D721Med (cell line): ENCODE measurements around the gene EXT2.

Experiments used
- DNase-seq: peaks from one replicate; pipeline ENCODE4 v3.0.0; 2011; ENCODE audit warnings: low spot score; ENCODE audit not compliant: insufficient read length
- FAIRE-seq: peaks from 2 replicates; lab custom pipeline; 2011; peaks lifted over from hg19 to GRCh38; lab: Jason Lieb, UNC
- TF ChIP-seq, protein P1 (sequence below): IDR thresholded peaks from 2 replicates; pipeline ENCODE4 v1.5.1; 2012; ENCODE audit warnings: mild to moderate bottlenecking, control low read depth; ENCODE audit not compliant: insufficient read depth; ENCODE audit errors: missing control alignments

The EXT2 gene

DNA sequence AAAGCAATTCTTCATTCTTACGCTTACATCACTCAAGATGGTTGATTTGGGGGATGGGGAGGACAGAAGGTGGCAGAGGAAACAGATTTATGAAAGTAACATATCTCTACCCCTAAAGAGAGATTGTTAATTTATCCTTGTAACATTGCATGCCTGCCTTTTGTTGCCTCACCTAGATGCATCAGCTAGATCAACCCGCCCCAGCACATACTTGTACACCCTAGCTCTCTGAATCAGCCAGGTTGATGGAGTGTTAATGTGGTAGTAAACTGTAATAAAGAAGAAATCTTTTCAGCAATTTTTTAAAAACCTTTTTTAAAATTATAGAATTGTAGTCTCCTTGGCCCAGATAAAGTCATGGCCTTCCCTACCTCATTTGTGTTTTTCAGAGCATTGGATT is 51.5 kb downstream of the EXT2 start:
- no peak for DNase-seq
- TF ChIP-seq, protein P1, sequence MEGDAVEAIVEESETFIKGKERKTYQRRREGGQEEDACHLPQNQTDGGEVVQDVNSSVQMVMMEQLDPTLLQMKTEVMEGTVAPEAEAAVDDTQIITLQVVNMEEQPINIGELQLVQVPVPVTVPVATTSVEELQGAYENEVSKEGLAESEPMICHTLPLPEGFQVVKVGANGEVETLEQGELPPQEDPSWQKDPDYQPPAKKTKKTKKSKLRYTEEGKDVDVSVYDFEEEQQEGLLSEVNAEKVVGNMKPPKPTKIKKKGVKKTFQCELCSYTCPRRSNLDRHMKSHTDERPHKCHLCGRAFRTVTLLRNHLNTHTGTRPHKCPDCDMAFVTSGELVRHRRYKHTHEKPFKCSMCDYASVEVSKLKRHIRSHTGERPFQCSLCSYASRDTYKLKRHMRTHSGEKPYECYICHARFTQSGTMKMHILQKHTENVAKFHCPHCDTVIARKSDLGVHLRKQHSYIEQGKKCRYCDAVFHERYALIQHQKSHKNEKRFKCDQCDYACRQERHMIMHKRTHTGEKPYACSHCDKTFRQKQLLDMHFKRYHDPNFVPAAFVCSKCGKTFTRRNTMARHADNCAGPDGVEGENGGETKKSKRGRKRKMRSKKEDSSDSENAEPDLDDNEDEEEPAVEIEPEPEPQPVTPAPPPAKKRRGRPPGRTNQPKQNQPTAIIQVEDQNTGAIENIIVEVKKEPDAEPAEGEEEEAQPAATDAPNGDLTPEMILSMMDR, result no peak
- FAIRE-seq, result no peak

DNA sequence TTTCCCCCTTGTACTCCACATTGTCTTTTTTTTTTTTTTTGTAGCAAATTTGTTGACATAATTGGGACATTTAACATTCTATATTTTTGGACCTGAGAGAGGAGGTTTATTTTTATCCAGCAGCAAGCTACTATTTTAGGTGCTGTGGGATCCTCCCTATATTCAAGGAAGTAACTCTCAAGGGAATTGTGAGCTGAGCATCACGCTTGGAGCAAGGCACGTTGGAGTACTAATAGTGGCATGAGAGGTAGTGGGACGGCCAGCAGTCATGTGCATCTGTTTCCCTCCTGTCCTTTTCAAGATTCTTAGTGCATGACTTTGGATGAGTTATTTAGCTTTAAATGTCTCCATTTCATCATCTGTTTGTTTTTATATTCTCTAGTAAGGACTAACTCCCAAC is 52.3 kb downstream of the EXT2 start:
- DNase-seq, result no peak
- no peak for FAIRE-seq
- TF ChIP-seq, protein P1, result no peak

DNA sequence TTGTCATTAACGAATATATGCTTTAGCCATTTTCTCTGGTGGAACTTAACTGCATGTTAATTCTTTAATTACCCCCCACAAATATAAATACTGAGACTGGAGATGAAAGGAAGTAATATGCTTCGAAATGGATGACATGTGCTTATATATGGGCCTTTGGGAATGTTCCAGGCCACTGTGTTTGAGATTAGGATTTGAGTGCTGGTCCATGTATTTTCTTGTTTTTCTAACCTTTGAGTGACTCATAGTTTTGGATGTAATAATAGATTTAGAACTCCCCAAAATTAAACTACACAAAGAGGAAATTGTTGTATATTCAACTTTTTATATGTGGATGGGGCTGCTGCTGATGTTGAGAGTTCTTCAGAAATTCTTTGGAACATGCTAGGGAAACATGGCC is 54.2 kb downstream of the EXT2 start:
- no peak for DNase-seq
- no peak for FAIRE-seq
- TF ChIP-seq, protein P1, result no peak

DNA sequence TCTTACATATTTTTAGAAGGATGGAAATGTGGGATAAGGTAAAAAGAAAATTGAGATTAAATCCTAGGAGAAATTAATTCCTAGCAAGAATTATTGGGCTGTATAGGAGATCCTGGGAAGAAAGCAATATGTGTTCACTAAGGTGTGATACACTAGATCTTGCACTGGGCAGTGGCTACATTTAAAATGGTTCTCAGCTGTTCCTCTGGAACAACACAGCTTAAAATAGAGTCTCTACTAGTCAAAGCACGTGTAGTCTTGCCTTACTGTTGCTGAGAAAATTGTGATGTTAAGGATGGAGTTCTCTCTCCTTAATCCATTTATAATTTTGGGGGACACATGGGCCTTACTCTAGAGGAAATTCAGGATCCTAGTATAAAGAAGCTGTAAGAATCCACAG is 54.9 kb downstream of the EXT2 start:
- FAIRE-seq, result no peak
- DNase-seq, result no peak

DNA sequence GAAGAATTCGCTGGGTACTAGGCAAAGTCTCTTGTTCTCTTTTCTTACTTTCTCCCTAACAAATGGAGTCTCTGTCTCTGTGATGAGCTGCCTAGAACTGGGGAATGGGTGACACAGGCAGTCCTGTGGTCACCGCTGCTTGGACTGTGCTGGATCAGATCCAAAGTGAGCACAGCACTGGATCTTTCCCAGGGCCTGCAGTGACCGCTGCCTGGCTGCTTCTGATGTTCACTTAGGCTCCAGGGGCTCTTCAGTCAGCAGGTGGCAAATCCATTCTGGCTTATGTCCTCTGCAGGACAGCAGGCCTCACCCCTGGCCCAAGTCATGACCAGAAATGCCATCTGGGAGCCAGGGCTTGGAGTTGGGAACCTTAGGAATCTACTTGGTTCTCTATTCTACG is 61.5 kb downstream of the EXT2 start:
- FAIRE-seq, result no peak
- TF ChIP-seq, protein P1, result no peak
- no peak for DNase-seq

More for the DNA sequence above, 54.9 kb downstream of the EXT2 start:
- TF ChIP-seq, protein P1, result no peak

DNA sequence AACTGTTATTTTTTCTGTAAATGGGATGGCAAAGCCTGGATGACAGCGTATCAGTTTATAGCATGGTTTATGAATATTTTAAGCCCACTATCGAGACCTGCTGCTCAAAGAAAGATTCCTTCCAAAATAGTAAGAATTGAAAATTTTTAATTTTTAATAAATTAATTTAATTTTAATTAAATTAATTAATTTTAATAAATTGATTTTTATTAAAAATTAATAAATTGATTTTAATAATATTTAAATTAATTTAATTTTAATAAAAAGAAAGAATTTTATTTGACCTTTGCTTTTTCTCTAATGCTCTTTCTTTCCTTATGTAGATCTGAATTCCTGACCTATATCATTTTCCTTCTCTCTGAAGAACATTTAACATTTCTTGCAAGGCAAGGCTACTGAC is 62.9 kb downstream of the EXT2 start:
- TF ChIP-seq, protein P1, result no peak
- no peak for DNase-seq
- FAIRE-seq, result no peak

DNA sequence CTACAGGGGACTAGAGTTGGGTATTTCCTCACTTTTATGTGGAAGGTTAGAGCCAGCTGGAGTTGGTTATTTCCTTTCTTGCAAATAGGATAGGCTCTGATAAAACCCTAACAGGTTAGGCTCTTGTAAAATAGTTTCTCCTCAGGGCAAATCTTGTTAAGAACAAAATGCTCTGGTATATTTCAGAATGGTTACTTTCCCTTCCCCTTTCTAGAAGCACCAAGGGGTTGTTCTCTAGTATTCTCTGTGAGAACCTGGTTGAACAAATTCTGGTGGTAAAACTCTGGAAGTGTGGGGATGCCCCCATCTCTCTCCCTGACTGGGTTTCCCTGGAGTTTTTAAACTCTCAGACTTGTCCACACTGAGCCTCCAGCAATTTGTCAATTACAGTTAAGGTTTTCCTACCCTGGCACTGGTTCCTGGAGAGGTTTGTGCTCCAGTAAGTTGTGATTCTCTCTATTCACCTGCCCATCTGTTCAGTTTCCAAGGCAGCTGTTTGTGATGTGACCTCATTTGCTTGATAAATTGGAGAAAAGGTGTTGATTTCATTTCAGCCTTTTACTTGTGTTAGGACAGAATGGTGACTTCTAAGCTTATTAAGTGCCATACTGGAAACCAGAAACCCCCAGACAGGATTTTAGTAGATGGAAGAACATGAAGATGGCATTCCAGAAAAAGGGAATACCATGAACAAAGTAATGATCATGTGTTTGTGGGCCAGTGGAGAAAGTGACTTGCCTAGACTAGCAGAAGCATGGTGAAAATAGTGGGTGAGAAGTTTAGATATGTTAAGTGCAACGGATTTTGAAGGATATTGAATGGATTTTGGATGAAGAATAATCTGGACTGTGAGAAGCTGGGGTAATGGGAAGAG is 64.6 kb downstream of the EXT2 start:
- no peak for FAIRE-seq
- DNase-seq, result no peak
- TF ChIP-seq, protein P1, result no peak
